ENCODE results near the gene EBF3.

GRCh38 chr10:129785536-129785981 lies 178.5 kb downstream of the EBF3 start:
- no peak for TF ChIP-seq CTCF (IDR thresholded peaks at IDR 0.05; ENCODE audit: poor library complexity)
- no peak for TF ChIP-seq EZH2 (IDR thresholded peaks at IDR 0.05; ENCODE audit: borderline replicate concordance)
